ENCODE measurements around the gene ATXN3.

Gene ATXN3

DNA sequence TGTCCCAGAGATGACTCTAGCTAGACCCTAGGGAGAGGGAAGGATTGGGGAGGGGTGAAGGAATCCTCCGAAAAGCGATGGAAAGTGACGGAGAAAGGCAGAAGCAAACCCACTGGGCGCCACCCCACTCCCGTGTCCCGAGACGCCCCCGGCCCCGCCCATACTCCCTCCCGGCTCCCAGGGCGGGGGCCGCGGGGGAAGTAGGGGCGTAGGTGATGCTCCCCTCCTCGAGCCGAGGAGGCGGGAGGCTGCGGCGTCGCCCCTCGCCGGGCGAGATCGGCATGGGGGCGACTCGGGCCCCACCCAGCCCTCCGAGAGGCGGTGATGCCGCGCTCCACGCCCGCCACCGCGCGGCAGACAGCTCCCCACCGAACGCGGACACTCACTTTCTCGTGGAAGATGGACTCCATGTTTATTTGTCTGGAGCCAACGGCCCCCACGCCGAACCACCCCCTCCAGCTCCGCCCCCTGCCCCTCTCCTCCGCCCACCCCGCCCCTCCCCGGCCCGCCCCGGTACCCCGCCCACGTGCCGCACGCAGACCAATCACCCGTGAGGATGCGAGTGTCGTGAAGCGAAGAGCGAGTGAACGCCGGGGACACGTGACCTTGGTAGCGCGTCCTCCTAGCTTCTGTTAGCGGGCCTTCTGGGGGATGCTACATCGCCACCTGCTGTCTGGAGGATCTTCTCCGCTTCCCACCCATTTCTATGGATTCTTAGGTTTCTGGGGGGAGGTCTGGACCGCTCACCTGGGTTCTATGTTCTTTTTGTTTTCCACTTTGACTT lies at the start of gene ATXN3:
TSS of gene ATXN3 (minus strand) at position 440 of the 784 bp plus-strand sequence. CDS start at position 410, 30 bp downstream.
- DNase-seq, result peak; percentile 95

DNA sequence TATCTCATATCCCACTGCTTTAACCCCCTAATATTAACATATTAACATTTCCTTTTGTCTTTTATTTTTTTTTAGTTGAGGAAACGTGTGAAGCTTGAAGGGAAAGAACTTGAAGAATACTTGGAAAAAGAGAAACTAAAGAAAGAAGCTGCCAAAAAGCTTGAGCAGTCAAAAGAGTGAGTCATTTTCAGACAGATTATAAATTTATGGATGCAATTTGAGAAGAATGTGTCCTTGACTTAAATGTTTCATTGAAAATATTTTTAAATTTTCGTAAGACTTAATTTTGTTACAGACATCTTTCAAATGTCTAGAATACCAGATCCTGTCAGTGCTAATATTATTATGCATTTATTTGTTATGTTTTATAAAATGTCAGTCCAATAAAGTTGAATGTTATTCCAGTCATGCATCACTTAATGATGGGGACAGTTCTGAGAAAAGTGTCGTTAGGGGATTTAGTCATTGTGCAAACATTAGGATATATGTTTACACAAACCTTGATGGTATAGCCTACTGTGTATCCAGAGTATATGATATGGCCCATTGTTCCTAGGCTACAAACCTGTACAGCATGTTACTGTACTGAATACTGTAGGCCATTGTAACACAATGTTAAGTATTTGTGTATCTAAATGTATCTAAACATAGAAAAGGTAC lies 48.0 kb upstream of the ATXN3 start:
- no peak for DNase-seq

GRCh38 chr14:92153581-92153980 lies 47.2 kb upstream of the ATXN3 start:
- no peak for DNase-seq

- DNase-seq, result no peak
These were observed 38.3 kb upstream of the ATXN3 start for GRCh38 chr14:92144708-92145107.

- no peak for DNase-seq
These were observed 37.6 kb upstream of the ATXN3 start for GRCh38 chr14:92143962-92144361.

- DNase-seq, result no peak
These were observed 36.9 kb upstream of the ATXN3 start for GRCh38 chr14:92143309-92143708.

GRCh38 chr14:92135269-92135668 lies 28.9 kb upstream of the ATXN3 start:
- DNase-seq, result no peak

- DNase-seq, result no peak
These were observed 28.1 kb upstream of the ATXN3 start for GRCh38 chr14:92134456-92134855.

DNA sequence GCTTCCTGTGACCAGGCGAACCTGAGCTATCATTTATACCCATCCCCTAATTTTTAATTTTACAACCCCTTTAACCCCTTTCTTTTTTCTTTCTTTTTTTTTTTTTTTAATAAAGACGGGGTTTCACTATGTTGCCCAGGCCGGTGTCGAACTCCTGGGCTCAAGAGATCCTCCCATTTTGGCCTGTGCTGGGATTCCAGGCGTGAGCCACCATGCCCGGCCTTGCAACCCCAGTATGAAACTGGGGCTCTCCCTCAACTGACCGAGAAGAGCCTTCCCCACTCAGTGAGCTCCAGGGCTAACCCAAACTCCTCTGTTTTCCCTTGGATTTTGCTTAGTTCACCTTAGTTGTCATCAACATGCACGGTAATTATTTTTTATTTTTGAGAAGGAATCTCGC lies 16.4 kb upstream of the ATXN3 start:
- no peak for DNase-seq

- no peak for DNase-seq
These were observed 15.9 kb upstream of the ATXN3 start for GRCh38 chr14:92122351-92122677.

- DNase-seq, result peak; percentile 82
These were observed 15.4 kb upstream of the ATXN3 start, which contains the start of the genes CPSF2 and NDUFB1 for GRCh38 chr14:92121670-92122350. Gene CPSF2 (plus strand): TSS chr14:92121969. CDS start chr14:92130985, 9,016 bp downstream. Gene NDUFB1 (minus strand): TSS chr14:92121706. CDS start chr14:92117637, 4,069 bp downstream.

DNA sequence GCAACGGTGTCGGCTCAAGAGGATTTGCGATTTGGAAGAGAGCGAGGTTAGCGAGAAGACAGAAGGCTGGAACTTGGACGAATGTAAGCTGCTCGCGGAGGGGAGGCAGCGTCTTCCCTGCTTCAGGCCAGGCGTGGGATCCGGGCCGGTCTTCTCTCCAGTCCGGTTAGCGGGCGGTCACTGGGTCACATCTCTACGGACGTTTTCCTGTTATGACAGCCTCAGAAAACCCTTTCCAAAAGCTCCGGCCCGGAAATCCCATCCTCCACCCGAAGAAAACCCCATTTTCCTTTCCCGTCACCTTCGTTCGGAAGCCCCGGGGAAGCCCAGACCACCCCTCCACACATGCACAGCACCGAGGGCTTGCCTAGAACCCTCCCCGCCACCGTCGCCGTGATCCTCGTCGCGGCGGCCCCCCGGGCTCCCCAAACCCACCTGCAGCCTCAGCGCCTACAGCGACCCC lies 14.9 kb upstream of the ATXN3 start:
- DNase-seq, result no peak

- no peak for DNase-seq
These were observed 3.1 kb upstream of the ATXN3 start for GRCh38 chr14:92109490-92109889.

- no peak for DNase-seq
These were observed 2.2 kb upstream of the ATXN3 start for GRCh38 chr14:92108345-92109254.

DNA sequence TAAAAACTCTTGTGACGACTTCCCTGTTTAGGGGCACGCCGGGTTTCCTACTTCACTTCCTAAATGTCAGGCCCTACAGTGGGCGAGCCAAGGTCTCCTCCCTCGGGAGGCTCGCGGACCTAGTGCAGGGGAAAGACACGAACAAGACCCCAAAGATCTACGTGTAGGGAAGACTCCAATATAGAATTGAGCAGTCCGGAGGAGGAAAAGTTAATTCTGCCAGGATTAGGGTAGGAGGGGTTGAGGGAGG lies 564 bp downstream of the ATXN3 start:
- no peak for DNase-seq

DNA sequence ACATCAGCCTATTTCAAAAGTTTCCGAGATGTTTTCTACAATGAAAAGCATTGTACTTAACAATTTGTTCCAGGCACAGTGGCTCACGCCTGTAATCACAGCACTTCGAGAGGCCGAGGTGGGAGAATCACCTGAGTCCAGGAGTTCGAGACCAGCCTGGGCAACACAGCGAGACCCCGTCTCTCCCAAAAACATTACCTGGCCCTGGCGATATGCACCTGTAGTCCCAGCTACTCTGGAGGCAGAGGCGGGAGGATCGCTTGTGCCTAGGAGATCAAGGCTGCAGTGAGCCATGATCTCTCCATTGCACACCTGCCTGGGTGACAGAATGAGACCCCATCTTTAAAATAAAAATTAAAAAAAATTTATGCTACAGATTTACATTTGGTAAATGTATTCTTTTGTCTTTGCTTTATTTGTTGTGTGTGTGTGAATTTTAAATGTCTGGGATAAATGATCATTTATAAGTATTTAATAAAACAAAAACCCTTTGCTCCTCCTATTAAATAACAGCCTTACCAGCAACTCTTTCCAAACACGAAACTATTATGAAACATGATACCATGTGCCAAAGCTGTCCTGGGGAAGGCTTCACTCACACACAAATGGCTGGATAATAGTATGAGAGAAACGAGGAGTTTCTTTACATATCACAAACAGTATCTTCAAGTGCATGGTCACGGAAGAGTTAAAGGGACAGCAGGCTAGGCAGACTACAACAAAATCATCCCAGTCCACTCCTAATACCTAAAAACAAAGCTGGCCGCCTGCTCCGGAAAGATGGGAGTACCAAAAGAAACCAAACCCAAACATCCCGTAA lies 1.1 kb downstream of the ATXN3 start:
- DNase-seq, result no peak

GRCh38 chr14:92103363-92103989 lies 2.9 kb downstream of the ATXN3 start:
- no peak for DNase-seq

DNA sequence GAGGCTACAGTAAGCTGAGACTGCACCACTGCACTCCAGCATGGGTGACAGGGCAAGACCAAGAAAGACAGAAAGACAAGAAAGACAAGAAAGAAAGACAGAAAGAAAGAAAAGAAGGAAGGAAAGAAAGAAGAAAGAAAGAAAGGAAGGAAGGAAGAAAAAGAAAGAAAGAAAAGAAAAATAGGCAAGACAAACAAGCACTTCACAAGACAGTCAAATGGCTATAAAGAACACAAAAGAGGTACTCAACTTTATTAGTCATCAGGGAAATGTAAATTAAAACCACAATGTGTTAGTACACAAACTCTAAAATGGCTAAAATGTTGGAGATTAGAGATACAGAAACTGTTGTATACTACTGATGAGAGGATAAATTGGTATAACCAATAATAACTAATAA lies 6.6 kb downstream of the ATXN3 start:
- DNase-seq, result no peak

GRCh38 chr14:92093320-92093719 lies 13.1 kb downstream of the ATXN3 start:
- no peak for DNase-seq

DNA sequence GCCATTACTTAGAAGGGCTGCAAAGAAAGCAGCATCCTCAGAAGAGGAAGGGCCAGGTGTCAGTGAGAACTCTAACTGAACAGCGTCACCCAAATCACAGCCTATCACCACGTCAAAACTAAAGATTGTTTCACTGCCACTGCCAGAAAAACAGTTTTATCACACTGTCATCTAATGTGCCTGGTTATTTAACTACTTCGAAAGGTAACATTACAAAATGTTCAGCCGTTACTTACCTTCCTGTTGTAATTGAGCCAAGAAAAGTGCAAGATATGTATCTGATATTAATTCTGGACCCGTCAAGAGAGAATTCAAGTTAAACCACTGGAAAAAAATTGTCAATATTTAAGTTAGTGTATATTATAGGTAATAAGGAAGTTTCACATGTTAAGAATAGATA lies 17.9 kb downstream of the ATXN3 start:
- no peak for DNase-seq

DNA sequence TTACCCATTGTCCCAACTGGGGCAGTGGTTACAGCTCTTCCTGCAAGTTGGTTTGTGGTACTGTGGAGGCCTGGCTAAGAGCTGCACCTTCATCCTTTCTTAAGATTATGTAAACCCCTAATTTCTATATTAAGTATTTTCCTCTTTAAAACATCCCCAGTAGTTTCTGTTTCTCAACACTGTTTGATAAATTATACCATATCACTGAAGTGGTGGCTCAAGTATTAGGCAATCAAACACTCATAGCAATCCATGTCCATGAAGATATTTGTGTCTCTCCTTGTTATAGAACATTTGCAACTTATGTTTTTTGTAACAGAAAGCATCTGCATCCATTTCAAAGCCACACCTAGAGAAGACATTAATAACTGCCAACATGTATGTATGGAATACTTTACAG lies 31.8 kb downstream of the ATXN3 start:
- no peak for DNase-seq

Measured in activated gamma-delta T cell treated with Interleukin-2 at 50 U/mL for 16 hours (primary cell).